ENCODE data around the gene LPCAT1. TPM values are rescaled to one million over a fixed set of nuclear protein-coding genes. Genes with fewer than 3 reads are reported as not detected.
"Not testable (repeated sequence)": the region's sequence is repeated elsewhere in the genome, so short reads cannot be mapped to it uniquely, and the experiment has no call there.

LPCAT1 gene, protein sequence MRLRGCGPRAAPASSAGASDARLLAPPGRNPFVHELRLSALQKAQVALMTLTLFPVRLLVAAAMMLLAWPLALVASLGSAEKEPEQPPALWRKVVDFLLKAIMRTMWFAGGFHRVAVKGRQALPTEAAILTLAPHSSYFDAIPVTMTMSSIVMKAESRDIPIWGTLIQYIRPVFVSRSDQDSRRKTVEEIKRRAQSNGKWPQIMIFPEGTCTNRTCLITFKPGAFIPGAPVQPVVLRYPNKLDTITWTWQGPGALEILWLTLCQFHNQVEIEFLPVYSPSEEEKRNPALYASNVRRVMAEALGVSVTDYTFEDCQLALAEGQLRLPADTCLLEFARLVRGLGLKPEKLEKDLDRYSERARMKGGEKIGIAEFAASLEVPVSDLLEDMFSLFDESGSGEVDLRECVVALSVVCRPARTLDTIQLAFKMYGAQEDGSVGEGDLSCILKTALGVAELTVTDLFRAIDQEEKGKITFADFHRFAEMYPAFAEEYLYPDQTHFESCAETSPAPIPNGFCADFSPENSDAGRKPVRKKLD
- total RNA-seq, result 44.1 and 46.7 TPM in 2 replicates
- 56.0 and 75.7 TPM in 2 replicates for polyA plus RNA-seq

DNA sequence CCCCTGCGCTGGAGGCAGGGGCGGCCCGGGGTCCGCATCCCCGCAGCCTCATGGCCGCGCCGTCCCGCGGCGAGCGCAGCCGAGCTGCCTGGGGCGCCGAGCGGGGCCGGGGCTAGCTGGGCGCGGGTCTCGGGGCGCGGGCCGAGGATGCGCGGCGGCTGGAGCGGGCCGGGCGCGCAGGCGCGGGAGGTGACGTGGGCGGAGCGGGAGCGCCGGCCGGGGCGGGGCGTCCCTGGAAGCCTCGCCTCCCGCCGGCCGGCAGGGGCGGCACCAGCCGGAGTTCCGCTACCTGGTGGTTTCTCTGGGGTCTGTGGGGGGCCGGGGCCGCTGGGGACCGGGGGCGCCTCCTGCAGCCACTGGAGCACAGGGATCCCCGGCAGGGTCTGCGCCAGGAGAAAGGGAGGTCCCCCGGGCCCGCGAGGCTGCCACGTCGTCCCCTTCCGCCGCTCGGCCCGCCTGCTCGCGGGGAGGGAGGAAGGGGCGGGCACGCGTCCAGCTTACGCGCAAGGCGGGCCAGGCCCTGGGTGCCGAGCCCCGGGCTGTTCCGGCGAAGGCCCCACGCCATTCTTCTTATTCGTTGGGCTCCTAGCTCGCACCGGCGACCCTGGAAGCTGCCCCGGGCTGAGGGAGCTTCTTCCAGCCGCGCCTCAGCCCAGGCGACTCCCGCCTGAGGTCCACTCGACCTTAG is at the start of gene LPCAT1:
TSS of gene LPCAT1 (minus strand) at position 168 of the 688 bp plus-strand sequence. CDS start at position 52, 116 bp downstream.
- Histone ChIP-seq H3K79me2 (peaks cover 40% of the 10 kb centered on the region), H3K9me2 (replicated peaks; ENCODE audit: insufficient read depth) (no peaks in the 10 kb centered on the region), H3K4me1 (ENCODE audit: insufficient read depth) (peaks cover 22% of the 10 kb centered on the region), H3K4me3 (peak within 1 kb of the TSS; percentile 79), H3K4me2 (peak within 1 kb of the TSS; percentile 98), H4K20me1 (ENCODE audit: insufficient read depth, poor library complexity, severe bottlenecking) (peaks cover 20% of the 10 kb centered on the region), H2AFZ (peak within 1 kb of the TSS; percentile 78), H3K27me3 (no peaks in the 10 kb centered on the region), H3K36me3 (replicated peaks; ENCODE audit: insufficient read depth, low read depth) (no peaks in the 10 kb centered on the region), H3K9me3 (ENCODE audit: low read depth) (no peaks in the 10 kb centered on the region), H3K27ac (peak within 1 kb of the TSS; percentile 76)
- TF ChIP-seq EZH2 (IDR thresholded peaks at IDR 0.05; ENCODE audit: borderline replicate concordance) (no peak), EZH2phosphoT487 (IDR thresholded peaks at IDR 0.05; ENCODE audit: low read depth, severe bottlenecking, unreplicated experiment) (no peak)
- TF ChIP-seq, protein P1, sequence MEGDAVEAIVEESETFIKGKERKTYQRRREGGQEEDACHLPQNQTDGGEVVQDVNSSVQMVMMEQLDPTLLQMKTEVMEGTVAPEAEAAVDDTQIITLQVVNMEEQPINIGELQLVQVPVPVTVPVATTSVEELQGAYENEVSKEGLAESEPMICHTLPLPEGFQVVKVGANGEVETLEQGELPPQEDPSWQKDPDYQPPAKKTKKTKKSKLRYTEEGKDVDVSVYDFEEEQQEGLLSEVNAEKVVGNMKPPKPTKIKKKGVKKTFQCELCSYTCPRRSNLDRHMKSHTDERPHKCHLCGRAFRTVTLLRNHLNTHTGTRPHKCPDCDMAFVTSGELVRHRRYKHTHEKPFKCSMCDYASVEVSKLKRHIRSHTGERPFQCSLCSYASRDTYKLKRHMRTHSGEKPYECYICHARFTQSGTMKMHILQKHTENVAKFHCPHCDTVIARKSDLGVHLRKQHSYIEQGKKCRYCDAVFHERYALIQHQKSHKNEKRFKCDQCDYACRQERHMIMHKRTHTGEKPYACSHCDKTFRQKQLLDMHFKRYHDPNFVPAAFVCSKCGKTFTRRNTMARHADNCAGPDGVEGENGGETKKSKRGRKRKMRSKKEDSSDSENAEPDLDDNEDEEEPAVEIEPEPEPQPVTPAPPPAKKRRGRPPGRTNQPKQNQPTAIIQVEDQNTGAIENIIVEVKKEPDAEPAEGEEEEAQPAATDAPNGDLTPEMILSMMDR (IDR thresholded peaks at IDR 0.05; ENCODE audit: poor library complexity), result no peak
- peak; percentile 93 for DNase-seq (ENCODE audit: low spot score)
- WGBS (ENCODE audit: low lambda C conversion rate, missing lambda C conversion rate), result 10% methylated on average over 23 of the region's 85 CpGs

DNA sequence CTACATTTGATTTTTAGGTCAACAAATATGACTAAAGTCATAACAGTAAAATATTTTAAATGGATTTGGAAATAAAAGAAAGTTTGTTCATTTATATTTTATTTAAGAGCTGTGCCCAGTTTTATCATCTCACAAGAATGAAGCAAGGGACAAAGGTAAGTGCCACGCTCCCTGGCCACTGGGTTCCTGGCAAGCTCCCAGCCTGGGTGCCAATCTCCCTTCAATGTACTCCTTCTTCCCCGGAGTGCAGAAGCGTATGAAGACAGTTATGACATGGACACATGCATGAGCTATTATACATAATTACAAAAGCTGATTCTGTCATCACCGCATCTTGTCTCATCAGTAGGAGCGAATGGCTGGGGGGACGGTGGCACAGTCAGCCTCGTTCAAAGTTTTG is 48.1 kb upstream of the LPCAT1 start:
- not testable (repeated sequence) for H3K9me2 ChIP-seq (replicated peaks; ENCODE audit: insufficient read depth); H3K36me3 ChIP-seq (replicated peaks; ENCODE audit: insufficient read depth, low read depth); H3K4me3 ChIP-seq; H3K9me3 ChIP-seq (ENCODE audit: low read depth); H2AFZ ChIP-seq; H3K27ac ChIP-seq; H3K79me2 ChIP-seq; H4K20me1 ChIP-seq (ENCODE audit: insufficient read depth, poor library complexity, severe bottlenecking); DNase-seq (ENCODE audit: low spot score); H3K4me2 ChIP-seq; H3K27me3 ChIP-seq
- peaks cover 14% of the 10 kb centered on the region for H3K4me1 ChIP-seq (ENCODE audit: insufficient read depth)
- WGBS (ENCODE audit: low lambda C conversion rate, missing lambda C conversion rate), result 95% methylated on average over 7 of the region's 7 CpGs

DNA sequence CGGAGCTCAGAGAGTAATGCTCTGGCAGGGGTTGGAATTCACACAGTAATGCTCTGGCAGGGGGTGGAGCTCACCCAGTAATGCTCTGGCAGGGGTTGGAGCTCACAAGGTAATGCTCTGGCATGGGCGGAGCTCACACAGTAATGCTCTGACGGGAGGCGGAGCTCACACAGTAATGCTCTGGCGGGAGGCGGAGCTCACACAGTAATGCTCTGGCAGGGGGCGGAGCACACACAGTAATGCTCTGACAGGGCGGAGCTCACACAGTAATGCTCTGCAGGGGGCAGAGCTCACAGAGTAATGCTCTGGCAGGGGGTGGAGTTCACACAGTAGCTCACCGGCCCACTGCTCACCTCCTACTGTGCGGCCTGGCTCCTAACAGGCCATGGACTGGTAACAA is 47.2 kb upstream of the LPCAT1 start:
- H3K4me1 ChIP-seq (ENCODE audit: insufficient read depth), result peaks cover 15% of the 10 kb centered on the region
- H3K4me3 ChIP-seq, result no peak overlapping the region
- no peaks in the 10 kb centered on the region for H3K9me3 ChIP-seq (ENCODE audit: low read depth)
- DNase-seq (ENCODE audit: low spot score), result no peak
- H2AFZ ChIP-seq, result no peak overlapping the region
- no peaks in the 10 kb centered on the region for H3K27me3 ChIP-seq
- no peaks in the 10 kb centered on the region for H3K36me3 ChIP-seq (replicated peaks; ENCODE audit: insufficient read depth, low read depth)
- no peak overlapping the region for H3K4me2 ChIP-seq
- no peaks in the 10 kb centered on the region for H3K79me2 ChIP-seq
- H4K20me1 ChIP-seq (ENCODE audit: insufficient read depth, poor library complexity, severe bottlenecking), result no peaks in the 10 kb centered on the region
- no peak overlapping the region for H3K27ac ChIP-seq
- no peaks in the 10 kb centered on the region for H3K9me2 ChIP-seq (replicated peaks; ENCODE audit: insufficient read depth)
- 99% methylated on average over 10 of the region's 10 CpGs for WGBS (ENCODE audit: low lambda C conversion rate, missing lambda C conversion rate)
- TF ChIP-seq EZH2phosphoT487 (IDR thresholded peaks at IDR 0.05; ENCODE audit: low read depth, severe bottlenecking, unreplicated experiment) (no peak), EZH2 (IDR thresholded peaks at IDR 0.05; ENCODE audit: borderline replicate concordance) (no peak)
- TF ChIP-seq, protein P1 (IDR thresholded peaks at IDR 0.05; ENCODE audit: poor library complexity), result no peak
